H7 (cell line): ENCODE measurements around the gene FAM163B. TPM values are rescaled to one million over a fixed set of nuclear protein-coding genes. Genes with fewer than 3 reads are reported as not detected.
A peak's percentile ranks its signal among the peaks of the same experiment; 100 is the strongest.
"Not testable (repeated sequence)": the region's sequence is repeated elsewhere in the genome, so short reads cannot be mapped to it uniquely, and the experiment has no call there.

Experiments
- DNase-seq: peaks from one replicate; pipeline ENCODE4 v3.0.0; 2012
- H3K27me3 ChIP-seq: 2 replicates; pipeline ENCODE4 v1.6.0; 2011; ENCODE audit warnings: mild to moderate bottlenecking, low read length; ENCODE audit not compliant: control insufficient read depth, insufficient read depth
- H3K36me3 ChIP-seq: replicated peaks from 2 replicates; pipeline ENCODE4 v1.5.1; 2011; ENCODE audit warnings: low read length; ENCODE audit not compliant: control insufficient read depth, insufficient read depth
- H3K4me3 ChIP-seq: 2 replicates; pipeline ENCODE4 v1.5.1; 2011; ENCODE audit warnings: low read depth, mild to moderate bottlenecking, control low read depth, low read length, moderate library complexity; ENCODE audit not compliant: insufficient read depth
- total RNA-seq: library from RNA; depleted of rRNA; stranded (reverse); fragments of >200 nt; shearing (Covaris generic); gene quantifications from 2 replicates; pipeline ENCODE4 v1.2.3, GENCODE V29; 2014

Gene FAM163B
- total RNA-seq, 1 experiment from 2014 or later = 1.2 TPM

DNA sequence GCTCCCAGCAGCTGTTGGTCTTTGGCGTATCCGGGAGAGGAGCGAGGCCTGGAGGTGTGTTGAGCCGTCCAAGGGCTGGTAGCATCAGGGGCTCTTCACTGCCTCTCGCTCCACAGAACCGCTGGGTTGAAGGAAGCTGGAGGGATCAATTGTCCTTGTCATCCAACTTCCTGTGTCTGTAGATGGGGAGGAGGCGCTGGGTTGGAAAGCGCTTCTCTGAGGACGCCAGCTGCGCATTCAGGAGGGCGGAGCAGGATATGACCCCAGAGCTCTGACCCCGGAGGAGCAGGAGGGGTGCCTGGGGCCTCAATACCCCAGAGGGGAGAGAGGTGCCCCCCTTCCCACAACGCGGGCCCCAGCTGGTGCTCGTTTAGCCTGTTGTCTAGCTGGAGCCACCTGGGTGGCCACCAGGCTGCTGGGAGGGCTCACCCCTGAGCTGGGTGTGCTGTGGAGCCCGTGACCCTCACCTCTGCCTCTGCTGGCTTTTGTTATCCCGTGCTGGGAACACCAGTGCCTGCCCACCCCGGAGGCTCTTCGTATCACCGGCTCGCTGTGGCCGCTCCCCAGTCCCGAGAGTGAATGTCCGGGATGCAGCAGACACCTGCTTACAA lies 25.0 kb upstream of the FAM163B start:
- DNase-seq = peak; percentile 73
- Histone ChIP-seq H3K27me3 (no peaks in the 10 kb centered on the region), H3K36me3 (no peaks in the 10 kb centered on the region), H3K4me3 (no peak overlapping the region)

DNA sequence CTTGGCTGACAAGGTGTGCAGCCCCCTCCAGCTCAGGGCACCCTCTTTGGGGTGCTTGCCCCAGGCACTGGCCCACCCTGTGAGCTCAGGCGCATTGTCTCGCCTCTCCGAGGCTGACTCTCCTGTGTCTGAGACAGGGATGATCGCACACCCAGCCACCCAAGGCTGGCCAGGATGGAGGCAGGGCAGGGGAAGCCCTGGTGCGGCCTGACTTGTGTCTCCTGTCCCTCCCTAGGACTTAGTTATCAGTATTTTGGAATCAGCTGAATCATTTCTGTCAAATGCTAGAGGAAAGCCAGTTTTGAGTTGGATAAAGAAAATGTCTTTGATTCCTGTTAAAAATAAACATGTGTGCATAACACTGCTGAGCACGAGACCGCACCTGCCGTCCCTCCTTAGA lies 24.5 kb upstream of the FAM163B start:
- H3K27me3 ChIP-seq = no peaks in the 10 kb centered on the region
- no peaks in the 10 kb centered on the region for H3K36me3 ChIP-seq
- peak; percentile 71 for DNase-seq
- H3K4me3 ChIP-seq = no peak overlapping the region

DNA sequence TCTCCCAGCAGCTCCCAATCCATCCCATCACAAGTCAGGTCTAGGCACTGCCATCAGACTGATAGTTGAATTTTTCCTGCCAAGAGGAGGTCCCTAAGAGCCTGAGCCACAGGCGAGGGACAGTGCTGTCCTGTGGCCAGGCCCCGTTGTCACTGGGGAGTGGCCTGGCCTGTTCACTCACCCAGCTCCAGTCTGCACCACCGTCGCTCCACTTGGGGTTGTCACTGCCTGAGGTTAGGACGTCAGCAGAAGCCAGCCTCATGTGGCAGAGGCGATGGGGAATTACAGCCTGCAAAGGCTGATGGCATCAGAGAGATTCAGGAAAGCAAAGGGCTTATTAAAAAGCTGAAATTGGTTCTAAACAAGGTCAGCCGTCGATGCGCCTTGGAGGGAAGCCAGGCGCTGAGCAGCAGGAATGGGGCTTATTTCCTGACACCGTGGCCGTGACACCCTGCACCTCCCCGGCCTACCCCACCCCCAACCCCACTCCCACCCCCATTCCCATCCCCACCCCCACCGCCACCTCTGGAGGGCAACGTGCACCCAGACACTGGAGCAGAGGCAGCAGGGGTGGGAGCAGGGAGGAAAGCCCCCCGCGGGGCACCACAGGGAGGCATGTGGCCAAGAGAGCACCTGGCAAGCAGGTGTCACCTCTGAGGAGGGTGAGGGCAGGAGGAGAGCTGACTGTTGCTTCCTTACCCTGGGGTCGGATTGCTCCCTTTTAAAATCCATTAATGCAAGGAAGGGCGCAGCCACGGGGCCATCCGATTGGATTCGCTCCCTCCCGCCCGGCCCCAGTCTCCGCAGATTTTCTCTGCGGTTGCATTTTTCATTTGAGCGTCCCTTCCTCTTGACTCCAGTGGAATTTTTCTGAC lies 23.9 kb upstream of the FAM163B start:
- DNase-seq = peak; percentile 79
- Histone ChIP-seq H3K4me3 (no peak overlapping the region), H3K36me3 (no peaks in the 10 kb centered on the region), H3K27me3 (no peaks in the 10 kb centered on the region)

DNA sequence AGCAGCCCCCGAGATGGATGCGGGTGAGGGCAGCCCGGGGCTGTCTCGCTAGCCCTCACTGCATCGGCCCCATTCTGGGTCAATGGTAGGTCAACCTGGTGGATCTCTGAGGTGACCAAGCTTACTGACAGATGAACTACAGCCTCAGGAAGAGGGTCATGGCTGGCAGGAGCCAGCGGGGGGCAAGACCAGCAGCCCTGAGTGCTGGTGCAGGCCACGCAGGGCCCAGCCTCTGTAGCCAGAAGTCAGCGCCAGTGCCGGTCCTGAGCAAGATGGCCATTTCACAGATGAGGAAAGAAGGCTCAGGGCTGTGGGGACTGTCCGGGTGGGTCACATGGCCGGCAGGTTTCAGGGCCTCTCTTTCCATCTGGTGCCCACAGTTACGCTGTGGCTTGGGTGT lies 21.9 kb upstream of the FAM163B start:
- no peak for DNase-seq
- no peaks in the 10 kb centered on the region for H3K36me3 ChIP-seq
- H3K27me3 ChIP-seq = no peaks in the 10 kb centered on the region
- no peak overlapping the region for H3K4me3 ChIP-seq

DNA sequence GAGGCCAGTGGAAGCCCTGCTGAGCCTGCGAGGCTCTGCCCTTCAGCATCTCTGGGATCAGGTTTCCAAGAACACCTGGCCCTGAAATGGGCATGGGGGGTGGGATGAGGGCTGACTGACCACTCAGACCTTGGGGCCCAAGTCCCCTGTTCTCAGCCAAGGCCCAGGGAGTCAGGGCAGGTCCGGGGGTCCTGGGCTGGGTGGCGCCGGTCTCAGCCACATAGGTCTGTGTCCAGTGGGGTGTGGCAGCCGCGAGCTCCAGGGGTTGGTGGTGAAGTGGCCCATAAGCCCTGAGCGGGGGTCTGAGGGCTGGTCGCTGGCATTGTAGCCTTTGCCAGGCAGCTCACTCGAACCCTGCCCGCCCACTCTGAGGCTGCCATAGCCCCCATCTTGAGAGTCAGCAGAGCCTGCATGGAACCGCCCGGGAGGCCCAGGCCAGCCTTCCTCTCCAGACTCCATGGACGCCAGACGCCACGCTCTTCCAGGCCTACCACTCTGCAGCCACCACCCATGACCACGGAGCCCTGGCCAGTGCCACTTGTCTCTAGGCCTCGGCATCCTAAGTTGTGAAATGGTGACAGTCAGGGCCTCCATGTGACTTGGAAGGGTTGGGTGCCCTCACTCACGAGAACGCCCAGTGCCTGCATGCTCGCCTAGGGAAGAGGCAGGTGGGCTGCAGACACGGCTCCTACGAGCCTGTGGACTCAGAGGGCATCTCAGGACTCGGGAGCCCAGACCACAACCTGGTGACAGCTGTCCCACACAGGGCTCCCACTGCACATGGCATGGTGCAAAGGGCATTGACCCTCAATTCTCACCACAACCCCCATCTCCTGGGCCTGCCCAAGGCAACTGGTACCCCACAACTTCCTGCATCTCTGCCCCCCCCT lies 20.3 kb upstream of the FAM163B start:
- DNase-seq = no peak
- no peaks in the 10 kb centered on the region for H3K36me3 ChIP-seq
- H3K27me3 ChIP-seq = no peaks in the 10 kb centered on the region
- H3K4me3 ChIP-seq = no peak overlapping the region

DNA sequence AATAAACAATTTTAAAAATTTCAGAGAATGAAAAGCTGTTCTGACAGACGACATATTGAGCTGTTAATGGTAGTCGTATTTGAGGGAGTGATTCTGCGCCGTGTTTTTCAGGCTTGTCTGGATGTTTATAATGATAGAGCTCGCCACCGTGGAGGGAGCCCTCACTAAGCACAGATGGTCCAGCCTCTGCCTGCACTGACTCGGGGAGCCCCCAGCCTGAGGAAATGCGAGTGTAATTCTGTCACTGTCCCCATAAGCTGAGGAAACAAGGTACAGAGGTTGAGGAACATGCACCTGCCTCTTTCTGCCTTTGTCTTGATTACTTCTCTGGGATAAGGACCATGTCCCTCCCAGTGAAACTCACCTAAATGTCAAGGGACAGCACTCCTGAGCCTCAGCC lies 19.6 kb upstream of the FAM163B start:
- Histone ChIP-seq H3K27me3 (no peaks in the 10 kb centered on the region), H3K36me3 (no peaks in the 10 kb centered on the region), H3K4me3 (no peak overlapping the region)
- no peak for DNase-seq

DNA sequence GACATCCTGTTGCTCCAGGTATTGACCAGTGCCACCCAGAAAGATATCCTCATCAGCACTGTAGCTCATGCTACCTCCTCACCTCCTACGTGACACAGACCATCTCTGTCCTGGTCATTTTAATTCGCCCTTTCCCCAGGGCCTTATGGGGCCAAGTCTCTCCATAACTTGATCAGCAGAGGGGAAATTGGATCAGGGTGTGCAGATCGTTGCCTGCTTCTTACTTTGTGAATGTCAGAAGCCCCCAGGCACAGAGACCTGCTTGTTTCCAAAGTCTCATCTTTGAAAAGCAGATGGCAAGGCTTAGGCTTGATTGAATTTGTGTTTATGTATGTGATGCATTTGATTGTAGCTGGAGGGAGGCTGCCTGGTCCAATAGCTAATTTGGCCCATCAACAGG lies 18.2 kb upstream of the FAM163B start:
- DNase-seq = no peak
- Histone ChIP-seq H3K36me3 (no peaks in the 10 kb centered on the region), H3K27me3 (no peaks in the 10 kb centered on the region), H3K4me3 (no peak overlapping the region)

DNA sequence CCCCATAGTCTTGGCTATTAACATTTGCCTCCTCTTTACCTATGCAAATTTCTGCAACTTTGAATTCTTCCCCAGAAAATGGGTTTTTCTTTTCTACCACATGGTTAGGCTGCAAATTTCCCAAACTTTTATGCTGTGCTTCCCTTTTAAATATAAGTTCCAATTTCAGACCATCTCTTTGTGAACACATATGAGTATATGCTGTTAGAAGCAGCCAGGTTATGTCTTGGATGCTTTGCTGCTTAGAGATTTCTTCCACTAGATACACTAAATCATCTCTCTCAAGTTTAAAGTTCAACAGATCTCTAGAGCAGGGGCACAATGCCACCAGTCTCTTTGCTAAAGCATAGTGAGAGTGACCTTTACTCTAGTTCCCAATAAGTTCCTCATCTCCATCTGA lies 16.8 kb upstream of the FAM163B start:
- not testable (repeated sequence) for H3K4me3 ChIP-seq, DNase-seq, H3K36me3 ChIP-seq, H3K27me3 ChIP-seq

DNA sequence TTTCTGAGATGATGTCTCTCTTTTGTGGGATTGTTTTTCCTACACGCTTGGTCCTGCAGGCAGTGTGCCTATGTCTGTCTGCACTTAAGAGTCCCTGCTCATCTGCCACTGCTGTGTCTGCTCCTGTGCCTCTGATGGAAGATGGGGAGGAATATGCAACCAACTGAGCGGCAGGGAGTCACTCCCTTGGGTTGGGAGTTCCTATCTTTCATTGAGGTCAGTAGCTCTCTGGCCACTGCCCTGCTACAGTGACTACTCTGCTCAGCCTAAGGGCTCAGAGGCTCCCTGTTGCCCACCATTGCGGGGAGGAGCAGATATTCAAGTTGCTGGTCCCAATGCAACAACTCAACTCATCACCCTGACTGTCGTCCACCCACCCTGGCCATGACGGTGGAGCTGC lies 13.4 kb upstream of the FAM163B start:
- H3K4me3 ChIP-seq = no peak overlapping the region
- H3K27me3 ChIP-seq = no peaks in the 10 kb centered on the region
- no peak for DNase-seq
- no peaks in the 10 kb centered on the region for H3K36me3 ChIP-seq

DNA sequence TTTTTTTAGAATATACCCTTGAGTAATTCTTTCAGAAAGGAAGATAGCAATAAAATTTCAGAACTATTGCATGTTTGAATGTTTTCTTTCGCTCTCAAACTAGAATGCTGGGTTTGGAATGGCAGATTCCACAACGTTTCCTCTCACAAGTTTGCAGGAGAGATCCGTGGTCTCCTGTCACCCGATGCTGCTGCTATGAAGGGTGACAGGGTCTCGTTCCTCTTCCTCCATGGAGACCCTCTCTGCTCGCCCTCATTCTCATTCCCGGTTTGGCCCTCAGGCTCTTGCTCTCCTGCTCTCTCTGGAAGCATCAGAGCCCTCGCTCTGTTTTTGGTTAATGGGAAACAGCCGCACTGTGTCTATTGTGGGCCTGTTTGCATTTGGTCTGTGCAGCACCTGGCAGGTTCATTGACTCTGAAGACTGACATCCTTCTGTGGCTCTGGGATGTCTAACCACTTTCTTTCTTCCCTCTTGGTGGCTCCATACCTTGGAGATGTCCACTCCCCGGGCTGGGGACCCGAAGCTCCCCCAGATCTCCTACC lies 12.6 kb upstream of the FAM163B start:
- no peak for DNase-seq
- Histone ChIP-seq H3K27me3 (no peaks in the 10 kb centered on the region), H3K4me3 (no peak overlapping the region), H3K36me3 (no peaks in the 10 kb centered on the region)

DNA sequence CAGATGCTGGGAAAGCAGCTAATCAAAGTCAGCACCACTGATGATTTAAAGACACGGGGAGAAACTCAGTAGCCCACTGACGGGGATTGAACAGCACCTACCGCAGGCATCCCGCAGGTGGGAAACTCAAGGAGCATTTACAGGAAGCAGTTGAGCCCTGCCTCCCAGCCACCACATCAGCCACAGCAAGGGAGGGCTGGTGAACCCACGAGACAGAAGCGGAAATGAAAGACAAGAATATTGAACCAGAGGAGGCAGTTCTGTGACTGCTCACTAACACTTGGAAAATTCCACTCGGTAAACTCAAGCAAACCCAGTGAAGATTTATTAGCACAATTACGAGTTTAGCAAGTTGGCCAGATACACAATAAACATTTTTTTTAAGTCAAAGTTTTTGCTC lies 10.6 kb upstream of the FAM163B start:
- Histone ChIP-seq H3K27me3 (no peaks in the 10 kb centered on the region), H3K4me3 (no peak overlapping the region), H3K36me3 (no peaks in the 10 kb centered on the region)
- no peak for DNase-seq

DNA sequence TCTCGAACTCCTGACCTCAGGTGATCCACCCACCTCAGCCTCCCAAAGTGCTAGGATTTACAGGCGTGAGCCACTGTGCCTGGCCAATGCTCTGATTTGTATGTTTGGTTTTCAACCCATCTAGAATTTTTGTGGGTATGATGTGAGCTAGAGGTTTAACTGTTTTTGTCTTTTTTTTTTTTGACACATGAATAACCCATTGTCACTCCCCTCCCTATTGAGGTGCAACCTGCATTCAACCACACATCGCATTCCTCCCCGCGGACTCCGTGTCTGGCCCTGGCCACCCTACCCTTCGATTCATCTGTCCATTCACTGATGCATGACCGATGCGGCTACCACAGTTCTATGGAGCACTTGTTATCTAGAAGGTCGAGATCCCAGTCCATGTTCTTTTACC lies 9.5 kb upstream of the FAM163B start:
- H3K27me3 ChIP-seq = no peaks in the 10 kb centered on the region

DNA sequence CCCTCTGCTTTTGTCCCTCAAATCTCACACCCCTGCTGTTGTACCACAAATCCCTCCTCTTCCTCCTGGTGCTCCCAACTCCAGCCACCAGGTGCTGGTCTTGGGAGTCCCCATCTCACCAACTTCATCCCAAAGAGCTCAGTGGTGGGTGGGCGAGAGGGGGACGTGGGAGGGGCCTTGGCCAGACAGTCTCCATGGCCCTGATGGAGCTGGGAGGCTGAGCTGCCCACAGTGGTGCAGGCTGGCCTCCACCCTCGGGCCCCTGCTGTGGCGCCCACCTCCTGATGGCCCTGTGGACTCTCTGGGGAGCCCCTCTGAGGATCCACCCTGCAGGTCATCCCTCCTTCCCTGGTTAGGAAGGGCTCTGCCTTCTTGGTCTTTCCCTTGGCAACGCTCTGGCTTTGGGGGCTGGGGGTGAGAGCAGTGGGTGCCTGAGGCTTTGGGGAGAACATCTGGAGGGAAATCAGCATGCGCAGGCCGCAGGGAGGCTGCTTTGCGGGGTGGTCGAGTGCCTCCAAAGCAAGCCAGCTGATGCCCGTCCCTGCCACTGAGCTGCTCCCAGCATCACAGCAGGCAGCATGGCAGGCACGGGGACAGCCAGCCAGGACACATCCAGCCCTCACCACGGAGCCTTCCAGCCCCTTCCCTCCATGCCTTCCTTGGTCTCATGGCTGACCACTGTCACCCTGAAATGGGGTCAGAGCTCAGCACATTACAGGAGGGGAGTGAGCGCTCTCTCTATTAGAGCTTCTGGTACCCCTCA lies 7.6 kb upstream of the FAM163B start:
- Histone ChIP-seq H3K4me3 (no peak overlapping the region), H3K36me3 (no peaks in the 10 kb centered on the region), H3K27me3 (no peaks in the 10 kb centered on the region)
- DNase-seq = no peak

More for the DNA sequence above, 9.5 kb upstream of the FAM163B start:
- no peaks in the 10 kb centered on the region for H3K36me3 ChIP-seq
- no peak for DNase-seq
- H3K4me3 ChIP-seq = no peak overlapping the region

DNA sequence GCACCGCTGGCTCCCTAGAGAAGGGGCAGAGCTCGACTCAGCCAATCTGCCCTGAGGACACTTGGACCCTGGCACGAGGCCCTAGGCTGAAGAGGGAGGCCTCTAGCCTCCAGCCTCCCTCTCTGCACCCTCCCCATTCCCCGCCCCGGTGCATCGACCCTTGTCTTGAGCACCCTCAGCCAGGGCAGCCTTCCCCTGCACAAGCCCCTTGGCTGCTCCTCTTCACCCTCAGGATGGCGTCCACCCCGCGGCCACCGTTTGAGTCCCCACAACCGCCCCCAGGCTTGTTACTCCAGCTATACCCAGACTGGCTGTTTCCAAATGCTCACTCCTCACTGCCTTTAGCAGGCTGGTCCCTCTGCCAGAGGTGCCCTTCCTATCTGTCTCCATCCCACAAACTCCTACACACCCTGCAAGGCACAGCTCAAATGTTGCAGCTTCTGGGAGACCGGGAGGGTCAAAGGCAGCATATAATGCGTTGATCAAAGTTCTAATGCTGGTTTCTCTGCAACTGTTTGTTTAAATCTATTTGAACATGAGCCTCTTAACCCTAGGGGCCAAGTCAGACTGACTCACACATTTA lies 6.5 kb upstream of the FAM163B start:
- no peak for DNase-seq
- Histone ChIP-seq H3K27me3 (no peaks in the 10 kb centered on the region), H3K4me3 (no peak overlapping the region), H3K36me3 (no peaks in the 10 kb centered on the region)
